IMR-90 (cell line): ENCODE data around the gene KRTAP4-8. TPM values are rescaled to one million over a fixed set of nuclear protein-coding genes. Genes with fewer than 3 reads are reported as not detected.

ENCODE experiments used
- ATAC-seq: fragments of 200-7000 bp; cut with Tn5 transposase; 2 replicates; pipeline ENCODE4 v1.9.1; 2020; ENCODE audit warnings: low read depth, mild to moderate bottlenecking, moderate library complexity
- BruUV-seq: library from RNA; stranded (reverse); fragments of 400-500 nt; replicated peaks from 2 replicates; lab custom pipeline; 2021; lab: Mats Ljungman, UMichigan
- CTCF ChIA-PET: fragments of 300-600 bp; formaldehyde crosslinking; extraction: SDS; loops from one replicate; lab custom pipeline; 2021; ENCODE audit warnings: antibody characterized with exemption; lab: Yijun Ruan, JAX
- POLR2A ChIA-PET: fragments of 300-600 bp; sonication (Branson Sonifier 250); formaldehyde crosslinking; loops from one replicate; lab custom pipeline; 2022; ENCODE audit warnings: antibody characterized with exemption; ENCODE audit not compliant: unreplicated experiment; lab: Charles Lee
- DNase-seq: peaks from one replicate; pipeline ENCODE4 v3.0.0; 2013
- H2AFZ ChIP-seq: replicated peaks from 2 replicates; pipeline ENCODE3; 2013; ENCODE audit warnings: low read length, mild to moderate bottlenecking; ENCODE audit not compliant: poor library complexity
- H2AK5ac ChIP-seq: 2 replicates; pipeline ENCODE4 v1.6.1; 2013; ENCODE audit warnings: low read depth, low read length, inconsistent platforms
- H2AK9ac ChIP-seq: replicated peaks from 2 replicates; pipeline ENCODE3; 2013; ENCODE audit warnings: mild to moderate bottlenecking, low read depth, low read length, moderate library complexity; ENCODE audit not compliant: poor library complexity
- H2BK120ac ChIP-seq: 2 replicates; pipeline ENCODE4 v1.6.1; 2013; ENCODE audit warnings: low read depth, low read length, inconsistent platforms
- H2BK15ac ChIP-seq: 3 replicates; pipeline ENCODE4 v1.6.1; 2013; ENCODE audit warnings: low read depth, low read length, inconsistent platforms
- H2BK20ac ChIP-seq: 2 replicates; pipeline ENCODE4 v1.6.1; 2013; ENCODE audit warnings: low read depth, mild to moderate bottlenecking, inconsistent platforms, low read length, moderate library complexity
- H2BK5ac ChIP-seq: 2 replicates; pipeline ENCODE4 v1.6.1; 2013; ENCODE audit warnings: mild to moderate bottlenecking, low read depth, low read length, inconsistent platforms; ENCODE audit not compliant: poor library complexity, severe bottlenecking
- H3K14ac ChIP-seq: replicated peaks from 2 replicates; pipeline ENCODE4 v1.6.1; 2013; ENCODE audit warnings: low read depth, low read length, inconsistent platforms
- H3K18ac ChIP-seq: 2 replicates; pipeline ENCODE4 v1.6.1; 2013; ENCODE audit warnings: low read depth, low read length, control low read depth
- H3K23ac ChIP-seq: 2 replicates; pipeline ENCODE4 v1.6.1; 2013; ENCODE audit warnings: low read depth, low read length, inconsistent platforms
- H3K27ac ChIP-seq: 2 replicates; pipeline ENCODE4 v1.5.1; 2013; ENCODE audit warnings: mild to moderate bottlenecking, control low read depth, low read length; ENCODE audit not compliant: insufficient read depth
- H3K27me3 ChIP-seq: 2 replicates; pipeline ENCODE4 v1.6.1; 2013; ENCODE audit warnings: low read length; ENCODE audit not compliant: control insufficient read depth, insufficient read depth
- H3K36me3 ChIP-seq: 2 replicates; pipeline ENCODE4 v1.6.1; 2013; ENCODE audit warnings: low read length, mixed read lengths; ENCODE audit not compliant: control insufficient read depth, insufficient read depth
- H3K4ac ChIP-seq: 2 replicates; pipeline ENCODE4 v1.6.1; 2013; ENCODE audit warnings: low read depth, low read length, inconsistent platforms
- H3K4me1 ChIP-seq: 2 replicates; pipeline ENCODE4 v1.6.1; 2013; ENCODE audit warnings: low read length, mixed read lengths; ENCODE audit not compliant: control insufficient read depth, insufficient read depth
- H3K4me2 ChIP-seq: 2 replicates; pipeline ENCODE4 v1.6.1; 2013; ENCODE audit warnings: low read depth, mild to moderate bottlenecking, control low read depth, low read length, moderate library complexity
- H3K4me3 ChIP-seq: 2 replicates; pipeline ENCODE4 v1.5.1; 2013; ENCODE audit warnings: low read depth, mild to moderate bottlenecking, control low read depth, low read length, moderate library complexity; ENCODE audit not compliant: insufficient read depth
- H3K56ac ChIP-seq: 2 replicates; pipeline ENCODE4 v1.6.1; 2013; ENCODE audit warnings: low read length, inconsistent platforms; ENCODE audit not compliant: insufficient read depth; ENCODE audit errors: extremely low read depth
- H3K79me1 ChIP-seq, 2 experiments: 2 replicates each; pipeline ENCODE4 v1.6.1; 2013; ENCODE audit warnings: low read length in 2 of 2, inconsistent platforms in 1 of 2, low read depth in 1 of 2
- H3K9ac ChIP-seq: 2 replicates; pipeline ENCODE4 v1.6.1; 2013; ENCODE audit warnings: low read depth, low read length, control low read depth
- H3K9me1 ChIP-seq: 2 replicates; pipeline ENCODE4 v1.6.1; 2013; ENCODE audit warnings: low read length, inconsistent platforms; ENCODE audit not compliant: insufficient read depth
- H3K9me3 ChIP-seq: 2 replicates; pipeline ENCODE4 v1.6.1; 2013; ENCODE audit warnings: low read length; ENCODE audit not compliant: control insufficient read depth, insufficient read depth
- H4K20me1 ChIP-seq: 2 replicates; pipeline ENCODE4 v1.6.1; 2013; ENCODE audit warnings: low read length, inconsistent platforms; ENCODE audit not compliant: insufficient read depth
- H4K5ac ChIP-seq: 2 replicates; pipeline ENCODE4 v1.6.1; 2013; ENCODE audit warnings: mild to moderate bottlenecking, low read depth, low read length, control low read depth
- H4K8ac ChIP-seq, 2 experiments: 2 replicates each; pipeline ENCODE4 v1.6.1; 2013; ENCODE audit warnings: low read depth in 2 of 2, low read length in 2 of 2, control low read depth in 1 of 2, inconsistent platforms in 1 of 2
- H4K91ac ChIP-seq: 2 replicates; pipeline ENCODE4 v1.6.1; 2013; ENCODE audit warnings: low read depth, low read length, inconsistent platforms; ENCODE audit not compliant: insufficient read depth
- MAFK ChIP-seq: IDR thresholded peaks from 2 replicates; pipeline ENCODE4 v1.6.1; 2012; ENCODE audit warnings: low read depth, low read length, improper control_type of control experiment
- NFE2L2 ChIP-seq: fragments of 150-350 bp; IDR thresholded peaks from 2 replicates; pipeline ENCODE4 v1.6.1; 2016; ENCODE audit warnings: low read depth, mild to moderate bottlenecking, low read length
- WGBS, 2 experiments: methylation state at CpG; one replicate each; pipeline versions ENCODE4 v1.1.5 to v1.1.7; 2013; ENCODE audit warnings: missing lambda C conversion rate in 2 of 2; ENCODE audit not compliant: insufficient read length in 1 of 2; ENCODE audit errors: extremely low coverage in 2 of 2; 5-methylcytosine and 5-hydroxymethylcytosine counted together
- dilution Hi-C: fragments of 300-500 bp; cut with HindIII; formaldehyde crosslinking; loops from one replicate; pipeline ENCODE4 v1.14.3; 2018; ENCODE audit warnings: low sequenced_read_pairs; ENCODE audit not compliant: unreplicated experiment
- in situ Hi-C: fragments of 300-500 bp; cut with MboI; formaldehyde crosslinking; loops from 3 replicates; pipeline ENCODE4 v1.14.3; 2019; ENCODE audit warnings: low sequenced_read_pairs, inconsistent platforms, mixed read lengths
- intact Hi-C: fragments of 100-400 bp; cut with micrococcal nuclease; formaldehyde crosslinking; loops from 2 replicates; pipeline ENCODE4 v1.10.0; 2022
- polyA plus RNA-seq, 3 experiments: library from polyadenylated mRNA; depleted of rRNA; stranded (reverse); fragments of >200 nt; gene quantifications; 2 replicates each; pipeline ENCODE4 v1.2.3, GENCODE V29; 2012; ENCODE audit warnings: low replicate concordance in 1 of 3
- total RNA-seq: library from RNA; depleted of rRNA; stranded (reverse); fragments of >200 nt; gene quantifications from 2 replicates; pipeline ENCODE4 v1.2.3, GENCODE V29; 2012
- TF ChIP-seq, protein P1 (sequence below): conservative IDR thresholded peaks from 2 replicates; pipeline ENCODE4 v1.5.1; 2012; ENCODE audit warnings: mild to moderate bottlenecking, low read depth, low read length, improper control_type of control experiment
- TF ChIP-seq, protein P2 (sequence below): fragments of 150-350 bp; IDR thresholded peaks from 2 replicates; pipeline ENCODE4 v1.6.1; 2017; ENCODE audit warnings: mild to moderate bottlenecking, antibody characterized with exemption, low read length, low read depth

The KRTAP4-8 gene
- total and polyA plus RNA-seq, 2 of the 4 experiments (the other 2 are of a cell fraction) = not detected

DNA sequence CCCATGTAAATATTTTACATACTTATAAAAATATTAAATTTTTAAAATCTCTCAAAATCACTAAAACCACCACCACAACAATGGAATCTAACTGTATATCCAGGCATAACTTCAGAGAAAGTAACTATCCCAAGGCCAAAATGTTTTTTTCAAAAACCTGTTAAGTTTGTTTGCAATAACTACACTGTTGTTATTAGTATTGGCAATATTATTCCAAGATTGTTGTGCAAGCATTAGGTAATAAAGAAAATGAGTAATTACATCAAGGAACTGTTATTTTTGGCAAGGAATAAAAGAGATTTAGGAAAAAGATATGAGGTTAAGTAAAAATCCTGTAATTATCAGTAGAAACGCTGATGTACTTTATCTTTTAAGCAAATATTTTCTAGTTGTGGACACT, 29.4 kb upstream of the KRTAP4-8 start:
- H2AK5ac ChIP-seq = no peak overlapping the region
- no peaks in the 10 kb centered on the region for H3K27me3 ChIP-seq
- ChIA-PET POLR2A (no interaction called here), CTCF (no interaction called here)
- no peak overlapping the region for H2AK9ac ChIP-seq
- peaks cover 2% of the 10 kb centered on the region; the same call in 1 of the 2 replicates for H3K4me1 ChIP-seq
- no peak overlapping the region for H3K4ac ChIP-seq
- H3K9ac ChIP-seq = no peak overlapping the region
- BruUV-seq = no TSS peak
- H3K9me1 ChIP-seq = no peaks in the 10 kb centered on the region
- TF ChIP-seq MAFK (no peak), NFE2L2 (no peak)
- TF ChIP-seq, protein P1, sequence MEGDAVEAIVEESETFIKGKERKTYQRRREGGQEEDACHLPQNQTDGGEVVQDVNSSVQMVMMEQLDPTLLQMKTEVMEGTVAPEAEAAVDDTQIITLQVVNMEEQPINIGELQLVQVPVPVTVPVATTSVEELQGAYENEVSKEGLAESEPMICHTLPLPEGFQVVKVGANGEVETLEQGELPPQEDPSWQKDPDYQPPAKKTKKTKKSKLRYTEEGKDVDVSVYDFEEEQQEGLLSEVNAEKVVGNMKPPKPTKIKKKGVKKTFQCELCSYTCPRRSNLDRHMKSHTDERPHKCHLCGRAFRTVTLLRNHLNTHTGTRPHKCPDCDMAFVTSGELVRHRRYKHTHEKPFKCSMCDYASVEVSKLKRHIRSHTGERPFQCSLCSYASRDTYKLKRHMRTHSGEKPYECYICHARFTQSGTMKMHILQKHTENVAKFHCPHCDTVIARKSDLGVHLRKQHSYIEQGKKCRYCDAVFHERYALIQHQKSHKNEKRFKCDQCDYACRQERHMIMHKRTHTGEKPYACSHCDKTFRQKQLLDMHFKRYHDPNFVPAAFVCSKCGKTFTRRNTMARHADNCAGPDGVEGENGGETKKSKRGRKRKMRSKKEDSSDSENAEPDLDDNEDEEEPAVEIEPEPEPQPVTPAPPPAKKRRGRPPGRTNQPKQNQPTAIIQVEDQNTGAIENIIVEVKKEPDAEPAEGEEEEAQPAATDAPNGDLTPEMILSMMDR = no peak
- TF ChIP-seq, protein P2, sequence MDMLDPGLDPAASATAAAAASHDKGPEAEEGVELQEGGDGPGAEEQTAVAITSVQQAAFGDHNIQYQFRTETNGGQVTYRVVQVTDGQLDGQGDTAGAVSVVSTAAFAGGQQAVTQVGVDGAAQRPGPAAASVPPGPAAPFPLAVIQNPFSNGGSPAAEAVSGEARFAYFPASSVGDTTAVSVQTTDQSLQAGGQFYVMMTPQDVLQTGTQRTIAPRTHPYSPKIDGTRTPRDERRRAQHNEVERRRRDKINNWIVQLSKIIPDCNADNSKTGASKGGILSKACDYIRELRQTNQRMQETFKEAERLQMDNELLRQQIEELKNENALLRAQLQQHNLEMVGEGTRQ = no peak
- no peak overlapping the region for H2BK5ac ChIP-seq
- H3K14ac ChIP-seq = no peak overlapping the region
- dilution Hi-C loops (no loop called here), intact Hi-C loops (no loop called here), in situ Hi-C loops (no loop called here)
- no peaks in the 10 kb centered on the region for H3K36me3 ChIP-seq
- no peak overlapping the region for H3K4me3 ChIP-seq
- peaks cover 1% of the 10 kb centered on the region; the same call in 1 of the 2 replicates for H3K9me3 ChIP-seq
- H4K20me1 ChIP-seq = no peaks in the 10 kb centered on the region
- no peak overlapping the region for H2BK15ac ChIP-seq
- no peak overlapping the region for H2AFZ ChIP-seq
- ATAC-seq (no peak), DNase-seq (no peak)
- H4K91ac ChIP-seq = no peak overlapping the region
- H4K8ac ChIP-seq = no peak overlapping the region; a peak in 1 of 4 replicates
- H3K27ac ChIP-seq = no peak overlapping the region
- no peak overlapping the region for H3K18ac ChIP-seq
- H2BK120ac ChIP-seq = no peak overlapping the region
- H3K4me2 ChIP-seq = no peak overlapping the region
- H3K79me1 ChIP-seq = no peaks in the 10 kb centered on the region
- no peak overlapping the region for H2BK20ac ChIP-seq
- no peak overlapping the region for H3K23ac ChIP-seq
- WGBS, 2 experiments = no CpG with 5 or more reads among the region's 1 CpG
- H3K56ac ChIP-seq = no peak overlapping the region
- H4K5ac ChIP-seq = no peak overlapping the region
